Caki2 (cell line): Measurements from ENCODE around the gene SPRR1A. TPM values are rescaled to one million over a fixed set of nuclear protein-coding genes. Genes with fewer than 3 reads are reported as not detected.

ENCODE experiments used
- DNase-seq: peaks from one replicate; pipeline ENCODE4 v3.0.0-alpha.2; 2015; ENCODE audit warnings: low read depth
- in situ Hi-C: cut with HindIII; loops from 2 replicates; pipeline ENCODE4 v1.10.0; 2016; ENCODE audit warnings: low sequenced_read_pairs, low pct_unique_long_range_greater_than_20kb, mixed read lengths
- total RNA-seq: library from RNA; depleted of rRNA; stranded (reverse); fragments of >200 nt; shearing (Covaris generic); gene quantifications from 2 replicates; pipeline ENCODE4 v1.2.3, GENCODE V29; 2014; ENCODE audit warnings: low replicate concordance; rRNA removed

Gene SPRR1A
- not detected in 2 replicates for total RNA-seq

GRCh38 chr1:152983743-152984142 is at the start of gene SPRR1A:
TSS of gene SPRR1A (plus strand) at chr1:152984081. CDS start at chr1:152985231, 1,150 bp downstream.
- in situ Hi-C loops, result no loop called here
- no peak for DNase-seq

GRCh38 chr1:152940614-152941013 is 43.3 kb upstream of the SPRR1A start:
- no peak for DNase-seq
- in situ Hi-C loops, result no loop called here

GRCh38 chr1:152941037-152941711 is 42.7 kb upstream of the SPRR1A start:
- in situ Hi-C loops, result no loop called here

GRCh38 chr1:152942161-152942560 is 41.7 kb upstream of the SPRR1A start:
- no peak for DNase-seq
- in situ Hi-C loops, result no loop called here

More at GRCh38 chr1:152941037-152941711, 42.7 kb upstream of the SPRR1A start:
- no peak for DNase-seq

GRCh38 chr1:152946248-152946647 is 37.6 kb upstream of the SPRR1A start:
- in situ Hi-C loops, result no loop called here

GRCh38 chr1:152946651-152947256 is 37.1 kb upstream of the SPRR1A start, which contains the start of gene SPRR5:
TSS of gene SPRR5 (plus strand) at chr1:152947206. CDS start at chr1:152948555, 1,349 bp downstream.
- in situ Hi-C loops, result no loop called here
- DNase-seq, result no peak

More at GRCh38 chr1:152946248-152946647, 37.6 kb upstream of the SPRR1A start:
- no peak for DNase-seq

GRCh38 chr1:152951711-152952110 is 32.2 kb upstream of the SPRR1A start:
- in situ Hi-C loops, result no loop called here
- no peak for DNase-seq

GRCh38 chr1:152953761-152954160 is 30.1 kb upstream of the SPRR1A start:
- in situ Hi-C loops, result no loop called here
- no peak for DNase-seq

GRCh38 chr1:152954436-152954835 is 29.4 kb upstream of the SPRR1A start:
- in situ Hi-C loops, result no loop called here
- no peak for DNase-seq

- in situ Hi-C loops, result no loop called here
- no peak for DNase-seq
Observed at GRCh38 chr1:152957561-152957960, 26.3 kb upstream of the SPRR1A start.

- in situ Hi-C loops, result no loop called here
Observed at GRCh38 chr1:152959273-152959672, 24.6 kb upstream of the SPRR1A start.

GRCh38 chr1:152959801-152960451 is 24.0 kb upstream of the SPRR1A start:
- in situ Hi-C loops, result no loop called here
- no peak for DNase-seq

More at GRCh38 chr1:152959273-152959672, 24.6 kb upstream of the SPRR1A start:
- DNase-seq, result no peak

GRCh38 chr1:152960452-152961044 is 23.3 kb upstream of the SPRR1A start:
- in situ Hi-C loops, result no loop called here

GRCh38 chr1:152961226-152961891 is 22.5 kb upstream of the SPRR1A start:
- no peak for DNase-seq
- in situ Hi-C loops, result no loop called here

More at GRCh38 chr1:152960452-152961044, 23.3 kb upstream of the SPRR1A start:
- no peak for DNase-seq

GRCh38 chr1:152962876-152963415 is 20.9 kb upstream of the SPRR1A start:
- in situ Hi-C loops, result no loop called here
- no peak for DNase-seq

- DNase-seq, result no peak
- in situ Hi-C loops, result no loop called here
Observed at GRCh38 chr1:152964536-152964935, 19.3 kb upstream of the SPRR1A start.

- no peak for DNase-seq
- in situ Hi-C loops, result no loop called here
Observed at GRCh38 chr1:152965853-152966252, 18.0 kb upstream of the SPRR1A start.

- in situ Hi-C loops, result no loop called here
- DNase-seq, result no peak
Observed at GRCh38 chr1:152967201-152967600, 16.7 kb upstream of the SPRR1A start.
